ENCODE measurements around the gene DGKB.

DGKB gene

GRCh38 chr7:14570750-14571607 is 331.6 kb downstream of the DGKB start:
- TF ChIP-seq RARB (CRISPR knock-in tag; IDR thresholded peaks at IDR 0.05) (no peak), OSR1 (CRISPR knock-in tag; IDR thresholded peaks at IDR 0.05) (no peak), GLIS3 (CRISPR knock-in tag; IDR thresholded peaks at IDR 0.05) (no peak), ISL1 (CRISPR knock-in tag; IDR thresholded peaks at IDR 0.05) (no peak), CSDC2 (CRISPR knock-in tag; IDR thresholded peaks at IDR 0.05) (no peak), TOX (CRISPR knock-in tag; IDR thresholded peaks at IDR 0.05; ENCODE audit: borderline replicate concordance) (no peak), ZNF565 (CRISPR knock-in tag; conservative IDR thresholded peaks at IDR 0.05; ENCODE audit: low read depth) (no peak), PPARA (CRISPR knock-in tag; IDR thresholded peaks at IDR 0.05; ENCODE audit: borderline replicate concordance) (no peak)
- ATAC-seq = no peak

GRCh38 chr7:14552060-14552459 is 350.5 kb downstream of the DGKB start:
- TF ChIP-seq RARB (CRISPR knock-in tag; IDR thresholded peaks at IDR 0.05) = no peak
- TF ChIP-seq ZC3H10 (CRISPR knock-in tag; IDR thresholded peaks at IDR 0.05) = no peak
- TF ChIP-seq POU6F1 (CRISPR knock-in tag; IDR thresholded peaks at IDR 0.05; ENCODE audit: borderline replicate concordance, low read depth) = no peak
- TF ChIP-seq TOX (CRISPR knock-in tag; IDR thresholded peaks at IDR 0.05; ENCODE audit: borderline replicate concordance) = no peak
- no peak for TF ChIP-seq GLIS3 (CRISPR knock-in tag; IDR thresholded peaks at IDR 0.05)
- TF ChIP-seq ZNF8 (CRISPR knock-in tag; IDR thresholded peaks at IDR 0.05) = no peak
- no peak for TF ChIP-seq ESRRG (CRISPR knock-in tag; IDR thresholded peaks at IDR 0.05)
- no peak for TF ChIP-seq TCF4 (CRISPR knock-in tag; IDR thresholded peaks at IDR 0.05; ENCODE audit: borderline replicate concordance)
- no peak for TF ChIP-seq TSHZ2 (CRISPR knock-in tag; IDR thresholded peaks at IDR 0.05)
- TF ChIP-seq CSDC2 (CRISPR knock-in tag; IDR thresholded peaks at IDR 0.05) = no peak
- no peak for TF ChIP-seq CREB5 (CRISPR knock-in tag; IDR thresholded peaks at IDR 0.05; ENCODE audit: low read depth)
- TF ChIP-seq BACH2 (CRISPR knock-in tag; IDR thresholded peaks at IDR 0.05; ENCODE audit: borderline replicate concordance) = no peak
- TF ChIP-seq PPARA (CRISPR knock-in tag; IDR thresholded peaks at IDR 0.05; ENCODE audit: borderline replicate concordance) = no peak
- no peak for TF ChIP-seq ARNTL (CRISPR knock-in tag; IDR thresholded peaks at IDR 0.05; ENCODE audit: borderline replicate concordance, low read depth)
- TF ChIP-seq SNAI2 (CRISPR knock-in tag; IDR thresholded peaks at IDR 0.05) = no peak
- TF ChIP-seq ISL1 (CRISPR knock-in tag; IDR thresholded peaks at IDR 0.05) = no peak
- no peak for ATAC-seq

- TF ChIP-seq PPARA (CRISPR knock-in tag; IDR thresholded peaks at IDR 0.05; ENCODE audit: borderline replicate concordance) (no peak), ZNF565 (CRISPR knock-in tag; conservative IDR thresholded peaks at IDR 0.05; ENCODE audit: low read depth) (no peak), POU6F1 (CRISPR knock-in tag; IDR thresholded peaks at IDR 0.05; ENCODE audit: borderline replicate concordance, low read depth) (no peak), TOX (CRISPR knock-in tag; IDR thresholded peaks at IDR 0.05; ENCODE audit: borderline replicate concordance) (no peak), ZC3H10 (CRISPR knock-in tag; IDR thresholded peaks at IDR 0.05) (no peak), PATZ1 (CRISPR knock-in tag; IDR thresholded peaks at IDR 0.05; ENCODE audit: borderline replicate concordance) (no peak), ESRRG (CRISPR knock-in tag; IDR thresholded peaks at IDR 0.05) (no peak), RARB (CRISPR knock-in tag; IDR thresholded peaks at IDR 0.05) (no peak), OSR1 (CRISPR knock-in tag; IDR thresholded peaks at IDR 0.05) (no peak), ZNF70 (CRISPR knock-in tag; IDR thresholded peaks at IDR 0.05) (no peak), ARNTL (CRISPR knock-in tag; IDR thresholded peaks at IDR 0.05; ENCODE audit: borderline replicate concordance, low read depth) (no peak)
- no peak for ATAC-seq
Observed at GRCh38 chr7:14551310-14551709, 351.2 kb downstream of the DGKB start.

All from SK-N-SH treated with all-trans-retinoic acid at 6 μM for 48 hours (cell line).